HG02852 (cell line): ENCODE results near the gene PCDHGB6.
"Not testable (repeated sequence)": the region's sequence is repeated elsewhere in the genome, so short reads cannot be mapped to it uniquely, and the experiment has no call there.

Experiments used
- ATAC-seq: cut with Tn5 transposase; IDR thresholded peaks from one replicate; pipeline ENCODE4 v1.9.1; 2021; ENCODE audit warnings: mild to moderate bottlenecking, moderate library complexity; ENCODE audit not compliant: unreplicated experiment

The PCDHGB6 gene

GRCh38 chr5:141388661-141389060 is 19.2 kb upstream of the PCDHGB6 start:
- no peak for ATAC-seq

- ATAC-seq = no peak
Observed at GRCh38 chr5:141389153-141390042, 18.4 kb upstream of the PCDHGB6 start.

DNA sequence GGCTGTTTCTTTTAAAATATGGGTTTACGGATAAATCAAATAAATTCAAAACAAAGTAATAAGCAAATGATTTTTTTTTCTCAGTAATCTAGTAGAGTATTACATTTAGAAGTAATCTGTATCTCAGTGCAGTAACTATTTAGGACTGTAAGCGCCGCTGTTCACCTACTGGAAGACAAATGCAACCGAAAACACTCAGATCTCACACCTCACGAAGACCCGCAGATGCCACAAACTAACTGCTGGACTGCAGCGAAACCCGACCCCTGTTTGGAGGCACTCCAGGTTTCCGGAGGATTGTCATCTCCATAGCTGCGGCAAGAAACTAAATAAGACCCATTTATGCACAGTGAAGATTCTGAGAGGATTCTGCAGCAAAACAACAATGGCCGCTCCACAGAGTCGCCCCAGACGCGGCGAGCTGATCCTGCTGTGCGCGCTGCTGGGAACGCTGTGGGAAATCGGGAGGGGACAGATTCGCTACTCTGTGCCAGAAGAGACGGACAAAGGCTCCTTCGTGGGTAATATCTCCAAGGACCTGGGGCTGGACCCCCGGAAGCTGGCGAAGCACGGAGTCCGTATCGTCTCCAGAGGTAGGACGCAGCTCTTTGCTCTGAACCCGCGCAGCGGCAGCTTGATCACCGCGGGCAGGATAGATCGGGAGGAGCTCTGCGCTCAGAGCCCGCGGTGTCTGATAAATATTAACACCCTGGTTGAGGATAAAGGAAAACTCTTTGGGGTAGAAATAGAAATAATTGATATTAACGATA is 15.2 kb upstream of the PCDHGB6 start, which contains the start of gene PCDHGA8:
Gene PCDHGA8, plus strand, starts transcription at position 205 of the 770 bp plus-strand sequence. Its CDS starts 181 bp downstream, at position 386.
- no peak for ATAC-seq

DNA sequence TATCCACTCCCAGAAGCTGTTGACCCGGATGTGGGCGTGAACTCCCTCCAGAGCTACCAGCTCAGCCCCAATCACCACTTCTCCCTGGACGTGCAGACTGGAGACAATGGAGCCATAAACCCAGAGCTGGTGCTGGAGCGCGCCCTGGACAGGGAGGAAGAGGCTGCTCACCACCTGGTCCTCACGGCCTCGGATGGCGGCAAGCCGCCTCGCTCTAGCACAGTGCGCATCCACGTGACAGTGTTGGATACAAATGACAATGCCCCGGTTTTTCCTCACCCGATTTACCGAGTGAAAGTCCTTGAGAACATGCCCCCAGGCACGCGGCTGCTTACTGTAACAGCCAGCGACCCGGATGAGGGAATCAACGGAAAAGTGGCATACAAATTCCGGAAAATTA is 14.6 kb upstream of the PCDHGB6 start:
- no peak for ATAC-seq

GRCh38 chr5:141394401-141395187 is 13.2 kb upstream of the PCDHGB6 start:
- not testable (repeated sequence) for ATAC-seq

GRCh38 chr5:141397756-141398551 is 9.9 kb upstream of the PCDHGB6 start, which contains the start of gene PCDHGB5:
PCDHGB5 (plus strand) TSS chr5:141397947; CDS start chr5:141398128, 181 bp downstream.
- peak; percentile 98 for ATAC-seq

GRCh38 chr5:141398608-141399007 is 9.2 kb upstream of the PCDHGB6 start:
- no peak for ATAC-seq

DNA sequence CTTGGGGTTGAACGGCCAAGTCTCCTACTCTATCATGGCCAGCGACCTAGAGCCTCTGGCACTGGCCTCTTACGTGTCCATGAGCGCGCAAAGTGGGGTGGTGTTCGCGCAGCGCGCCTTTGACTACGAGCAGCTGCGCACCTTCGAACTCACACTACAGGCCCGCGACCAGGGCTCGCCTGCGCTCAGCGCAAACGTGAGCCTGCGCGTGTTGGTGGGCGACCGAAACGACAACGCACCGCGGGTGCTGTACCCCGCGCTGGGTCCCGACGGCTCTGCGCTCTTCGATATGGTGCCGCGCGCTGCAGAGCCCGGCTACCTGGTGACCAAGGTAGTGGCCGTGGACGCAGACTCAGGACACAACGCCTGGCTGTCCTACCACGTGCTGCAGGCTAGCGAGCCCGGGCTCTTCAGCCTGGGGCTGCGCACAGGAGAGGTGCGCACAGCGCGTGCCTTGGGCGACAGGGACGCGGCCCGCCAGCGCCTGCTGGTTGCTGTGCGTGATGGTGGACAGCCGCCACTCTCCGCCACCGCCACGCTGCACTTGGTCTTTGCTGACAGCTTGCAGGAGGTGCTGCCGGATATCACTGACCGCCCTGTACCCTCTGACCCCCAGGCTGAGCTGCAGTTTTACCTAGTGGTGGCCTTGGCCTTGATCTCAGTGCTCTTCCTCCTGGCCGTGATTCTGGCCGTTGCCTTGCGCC is 8.1 kb upstream of the PCDHGB6 start:
- ATAC-seq = no peak

DNA sequence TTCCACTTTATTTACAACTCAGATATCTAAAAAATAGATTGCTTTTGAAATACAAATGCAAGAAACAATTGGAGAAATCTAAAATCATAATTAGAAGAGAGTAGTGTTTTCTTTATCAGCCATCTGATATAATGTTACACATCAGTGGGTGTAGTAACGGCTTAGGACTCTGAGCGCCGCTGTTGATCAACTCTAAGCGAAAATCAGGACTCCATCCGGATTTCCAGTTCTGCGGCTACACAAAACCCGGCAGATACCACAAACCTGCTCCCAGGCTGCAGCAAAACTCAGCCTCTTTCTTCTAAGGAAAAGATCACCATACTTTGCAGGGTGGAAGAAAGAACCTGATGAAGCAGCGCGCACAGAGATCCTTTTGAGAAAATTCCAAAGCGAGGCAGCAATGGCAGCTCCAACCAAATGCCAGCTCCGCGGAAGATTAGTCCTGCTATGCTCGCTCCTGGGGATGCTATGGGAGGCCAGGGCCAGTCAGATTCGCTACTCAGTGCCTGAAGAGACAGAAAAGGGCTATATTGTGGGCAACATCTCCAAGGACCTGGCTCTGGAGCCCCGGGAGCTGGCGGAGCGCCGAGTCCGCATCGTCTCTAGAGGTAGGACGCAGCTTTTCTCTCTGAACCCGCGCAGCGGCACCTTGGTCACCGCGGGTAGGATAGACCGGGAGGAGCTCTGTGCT is 5.1 kb upstream of the PCDHGB6 start, which contains the start of gene PCDHGA9:
Gene PCDHGA9, plus strand, starts transcription at position 226 of the 691 bp plus-strand sequence. Its CDS starts 175 bp downstream, at position 401.
- ATAC-seq = no peak

- ATAC-seq = no peak
Observed at GRCh38 chr5:141403387-141403786, 4.4 kb upstream of the PCDHGB6 start.

DNA sequence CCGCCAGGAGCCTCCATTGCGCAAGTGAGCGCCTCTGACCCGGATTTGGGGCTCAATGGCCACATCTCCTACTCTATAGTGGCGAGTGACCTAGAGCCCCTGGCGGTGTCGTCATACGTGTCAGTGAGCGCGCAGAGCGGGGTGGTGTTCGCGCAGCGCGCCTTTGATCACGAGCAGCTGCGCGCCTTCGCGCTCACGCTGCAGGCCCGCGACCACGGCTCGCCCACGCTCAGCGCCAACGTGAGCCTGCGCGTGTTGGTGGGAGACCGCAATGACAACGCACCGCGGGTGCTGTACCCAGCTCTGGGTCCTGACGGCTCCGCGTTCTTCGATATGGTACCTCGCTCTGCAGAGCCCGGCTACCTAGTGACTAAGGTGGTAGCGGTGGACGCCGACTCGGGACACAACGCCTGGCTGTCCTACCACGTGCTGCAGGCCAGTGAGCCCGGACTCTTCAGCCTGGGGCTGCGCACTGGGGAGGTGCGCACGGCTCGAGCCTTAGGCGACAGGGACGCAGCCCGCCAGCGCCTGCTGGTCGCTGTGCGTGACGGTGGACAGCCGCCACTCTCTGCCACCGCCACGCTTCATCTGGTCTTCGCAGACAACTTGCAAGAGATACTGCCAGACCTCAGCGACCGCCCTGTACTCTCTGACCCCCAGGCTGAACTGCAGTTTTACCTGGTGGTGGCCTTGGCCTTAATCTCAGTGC is 1.9 kb downstream of the PCDHGB6 start:
- ATAC-seq = no peak

GRCh38 chr5:141411575-141411974 is 3.8 kb downstream of the PCDHGB6 start:
- ATAC-seq = no peak

GRCh38 chr5:141412854-141413539 is 5.2 kb downstream of the PCDHGB6 start, which contains the start of gene PCDHGA10:
PCDHGA10 (plus strand) TSS chr5:141412987; CDS start chr5:141413176, 189 bp downstream.
- ATAC-seq = peak; percentile 65

GRCh38 chr5:141413540-141414069 is 5.8 kb downstream of the PCDHGB6 start:
- no peak for ATAC-seq

DNA sequence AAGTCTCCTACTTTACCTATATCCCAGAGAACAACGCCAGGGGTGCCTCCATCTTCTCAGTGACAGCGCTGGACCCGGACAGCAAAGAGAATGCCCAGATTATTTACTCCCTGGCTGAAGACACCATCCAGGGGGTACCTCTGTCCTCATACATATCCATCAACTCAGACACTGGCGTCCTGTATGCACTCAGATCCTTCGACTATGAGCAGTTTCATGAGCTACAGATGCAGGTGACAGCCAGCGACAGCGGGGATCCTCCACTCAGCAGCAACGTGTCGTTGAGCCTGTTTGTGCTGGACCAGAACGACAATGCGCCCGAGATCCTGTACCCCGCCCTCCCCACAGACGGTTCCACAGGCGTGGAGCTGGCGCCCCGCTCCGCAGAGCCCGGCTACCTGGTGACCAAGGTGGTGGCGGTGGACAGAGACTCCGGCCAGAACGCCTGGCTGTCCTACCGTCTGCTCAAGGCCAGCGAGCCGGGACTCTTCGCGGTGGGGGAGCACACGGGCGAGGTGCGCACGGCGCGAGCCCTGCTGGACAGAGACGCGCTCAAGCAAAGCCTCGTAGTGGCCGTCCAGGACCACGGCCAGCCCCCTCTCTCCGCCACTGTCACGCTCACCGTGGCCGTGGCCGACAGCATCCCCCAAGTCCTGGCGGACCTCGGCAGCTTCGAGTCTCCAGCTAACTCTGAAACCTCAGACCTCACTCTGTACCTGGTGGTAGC is 6.9 kb downstream of the PCDHGB6 start:
- ATAC-seq = not testable (repeated sequence)

GRCh38 chr5:141415275-141415618 is 7.4 kb downstream of the PCDHGB6 start:
- ATAC-seq = not testable (repeated sequence)
